Measurements from ENCODE around the gene ENDOU.

The ENDOU gene

GRCh38 chr12:47722941-47723631, 2.2 kb downstream of the ENDOU start:
- FAIRE-seq: no peak

GRCh38 chr12:47722136-47722834, 3.0 kb downstream of the ENDOU start:
- FAIRE-seq (no peak), DNase-seq (ENCODE audit: insufficient read length, low spot score) (no peak)

More at GRCh38 chr12:47722941-47723631, 2.2 kb downstream of the ENDOU start:
- no peak for DNase-seq (ENCODE audit: insufficient read length, low spot score)

GRCh38 chr12:47721431-47721973, 3.8 kb downstream of the ENDOU start:
- DNase-seq (ENCODE audit: insufficient read length, low spot score) (no peak), FAIRE-seq (no peak)

- FAIRE-seq: no peak
- no peak for DNase-seq (ENCODE audit: insufficient read length, low spot score)
Observed at GRCh38 chr12:47718531-47718930, 6.8 kb downstream of the ENDOU start.

- FAIRE-seq: no peak
- no peak for DNase-seq (ENCODE audit: insufficient read length, low spot score)
Observed at GRCh38 chr12:47717443-47718193, 7.7 kb downstream of the ENDOU start.

- DNase-seq (ENCODE audit: insufficient read length, low spot score): no peak
- no peak for FAIRE-seq
Observed at GRCh38 chr12:47717046-47717442, 8.2 kb downstream of the ENDOU start.

GRCh38 chr12:47715877-47716548, 9.3 kb downstream of the ENDOU start:
- no peak for FAIRE-seq

GRCh38 chr12:47715393-47715876, 9.9 kb downstream of the ENDOU start:
- FAIRE-seq: peak; percentile 91
- DNase-seq (ENCODE audit: insufficient read length, low spot score): peak; percentile 59

More at GRCh38 chr12:47715877-47716548, 9.3 kb downstream of the ENDOU start:
- no peak for DNase-seq (ENCODE audit: insufficient read length, low spot score)

GRCh38 chr12:47714826-47715386, 10.4 kb downstream of the ENDOU start:
- DNase-seq (ENCODE audit: insufficient read length, low spot score): no peak
- peak; percentile 42 for FAIRE-seq

- DNase-seq (ENCODE audit: insufficient read length, low spot score): no peak
- no peak for FAIRE-seq
Observed at GRCh38 chr12:47712171-47712570, 13.1 kb downstream of the ENDOU start.

GRCh38 chr12:47711448-47711847, 13.8 kb downstream of the ENDOU start:
- FAIRE-seq (no peak), DNase-seq (ENCODE audit: insufficient read length, low spot score) (no peak)

- FAIRE-seq (no peak), DNase-seq (ENCODE audit: insufficient read length, low spot score) (no peak)
Observed at GRCh38 chr12:47710278-47710677, 15.0 kb downstream of the ENDOU start.

- FAIRE-seq: no peak
- no peak for DNase-seq (ENCODE audit: insufficient read length, low spot score)
Observed at GRCh38 chr12:47709671-47710070, 15.6 kb downstream of the ENDOU start.

GRCh38 chr12:47709237-47709636, 16.1 kb downstream of the ENDOU start:
- no peak for DNase-seq (ENCODE audit: insufficient read length, low spot score)
- peak; percentile 28 for FAIRE-seq

- peak; percentile 49 for FAIRE-seq
- DNase-seq (ENCODE audit: insufficient read length, low spot score): no peak
Observed at GRCh38 chr12:47707905-47708543, 17.3 kb downstream of the ENDOU start.

GRCh38 chr12:47707355-47707754, 17.9 kb downstream of the ENDOU start:
- FAIRE-seq (no peak), DNase-seq (ENCODE audit: insufficient read length, low spot score) (no peak)

GRCh38 chr12:47705566-47706425, 19.5 kb downstream of the ENDOU start, which contains the start of gene RPAP3:
TSS of gene RPAP3 (minus strand) at chr12:47706030. CDS start at chr12:47702840, 3,190 bp downstream.
- DNase-seq (ENCODE audit: insufficient read length, low spot score): peak; percentile 78
- peak; percentile 97 for FAIRE-seq

- DNase-seq (ENCODE audit: insufficient read length, low spot score) (no peak), FAIRE-seq (peak; percentile 73)
Observed at GRCh38 chr12:47705229-47705565, 20.1 kb downstream of the ENDOU start.

GRCh38 chr12:47704719-47705118, 20.6 kb downstream of the ENDOU start:
- peak; percentile 59 for FAIRE-seq

More at GRCh38 chr12:47704719-47705118, 20.6 kb downstream of the ENDOU start:
- no peak for DNase-seq (ENCODE audit: insufficient read length, low spot score)
